Duodenal mucosa (tissue), 2 donors: Measurements from ENCODE around the gene PTTG1IP2.

Experiments
- H3K27ac ChIP-seq: one replicate; pipeline ENCODE4 v1.7.0; 2013; ENCODE audit warnings: low read depth, low read length
- H3K27me3 ChIP-seq, 2 donors: one replicate each; pipeline ENCODE4 v1.7.0; 2013; ENCODE audit warnings: low read length in 2 of 2, control low read depth in 1 of 2; ENCODE audit not compliant: insufficient read depth in 2 of 2, control insufficient read depth in 1 of 2
- H3K36me3 ChIP-seq, 2 donors: one replicate each; pipeline ENCODE4 v1.7.0; 2013; ENCODE audit warnings: low read length in 2 of 2, control low read depth in 1 of 2; ENCODE audit not compliant: insufficient read depth in 2 of 2, control insufficient read depth in 1 of 2
- H3K4me1 ChIP-seq, 2 donors: one replicate each; pipeline ENCODE4 v1.7.0; 2013; ENCODE audit warnings: low read length in 2 of 2, control low read depth in 1 of 2; ENCODE audit not compliant: insufficient read depth in 2 of 2, control insufficient read depth in 1 of 2
- H3K4me3 ChIP-seq, 2 donors: one replicate each; pipeline ENCODE4 v1.7.0; 2013; ENCODE audit warnings: low read length in 2 of 2, low read depth in 1 of 2
- H3K9ac ChIP-seq, 2 donors: one replicate each; pipeline ENCODE4 v1.7.0; 2013; ENCODE audit warnings: low read length in 2 of 2, low read depth in 1 of 2
- H3K9me3 ChIP-seq, 2 donors: one replicate each; pipeline ENCODE4 v1.7.0; 2013; ENCODE audit warnings: low read length in 2 of 2, control low read depth in 1 of 2; ENCODE audit not compliant: control insufficient read depth in 1 of 2

Gene PTTG1IP2

GRCh38 chr7:90540406-90540805, 71.0 kb downstream of the PTTG1IP2 start:
- no peaks in the 10 kb centered on the region for H3K36me3 ChIP-seq
- no peak overlapping the region for H3K27ac ChIP-seq
- H3K9ac ChIP-seq: no peak overlapping the region
- no peak overlapping the region for H3K4me3 ChIP-seq
- no peaks in the 10 kb centered on the region for H3K27me3 ChIP-seq
- H3K9me3 ChIP-seq: no peaks in the 10 kb centered on the region
- H3K4me1 ChIP-seq: no peaks in the 10 kb centered on the region

- no peak overlapping the region for H3K9ac ChIP-seq
- no peaks in the 10 kb centered on the region for H3K9me3 ChIP-seq
- H3K36me3 ChIP-seq: no peaks in the 10 kb centered on the region
- no peak overlapping the region for H3K4me3 ChIP-seq
- H3K27me3 ChIP-seq: no peaks in the 10 kb centered on the region
- H3K27ac ChIP-seq: no peak overlapping the region
- H3K4me1 ChIP-seq: no peaks in the 10 kb centered on the region
Measured at GRCh38 chr7:90551036-90551435, 81.6 kb downstream of the PTTG1IP2 start.

GRCh38 chr7:90552521-90552920, 83.1 kb downstream of the PTTG1IP2 start:
- Histone ChIP-seq H3K27me3 (no peaks in the 10 kb centered on the region), H3K4me3 (no peak overlapping the region), H3K9me3 (no peaks in the 10 kb centered on the region), H3K9ac (no peak overlapping the region), H3K27ac (no peak overlapping the region), H3K4me1 (no peaks in the 10 kb centered on the region), H3K36me3 (no peaks in the 10 kb centered on the region)

GRCh38 chr7:90560730-90561129, 91.3 kb downstream of the PTTG1IP2 start:
- Histone ChIP-seq H3K36me3 (no peaks in the 10 kb centered on the region), H3K27me3 (no peaks in the 10 kb centered on the region), H3K9me3 (no peaks in the 10 kb centered on the region), H3K4me3 (no peak overlapping the region), H3K27ac (no peak overlapping the region), H3K9ac (no peak overlapping the region), H3K4me1 (no peaks in the 10 kb centered on the region)
